Activated CD4-positive, alpha-beta T cell treated with anti-CD3 and anti-CD28 coated beads, Interleukin-2, amount 50 U/mL, for 16 hours (primary cell): ENCODE results near the gene FGFR2.

Source experiments
- DNase-seq: peaks from one replicate; pipeline ENCODE4 v3.0.0-alpha.2; 2020

Gene FGFR2

DNA sequence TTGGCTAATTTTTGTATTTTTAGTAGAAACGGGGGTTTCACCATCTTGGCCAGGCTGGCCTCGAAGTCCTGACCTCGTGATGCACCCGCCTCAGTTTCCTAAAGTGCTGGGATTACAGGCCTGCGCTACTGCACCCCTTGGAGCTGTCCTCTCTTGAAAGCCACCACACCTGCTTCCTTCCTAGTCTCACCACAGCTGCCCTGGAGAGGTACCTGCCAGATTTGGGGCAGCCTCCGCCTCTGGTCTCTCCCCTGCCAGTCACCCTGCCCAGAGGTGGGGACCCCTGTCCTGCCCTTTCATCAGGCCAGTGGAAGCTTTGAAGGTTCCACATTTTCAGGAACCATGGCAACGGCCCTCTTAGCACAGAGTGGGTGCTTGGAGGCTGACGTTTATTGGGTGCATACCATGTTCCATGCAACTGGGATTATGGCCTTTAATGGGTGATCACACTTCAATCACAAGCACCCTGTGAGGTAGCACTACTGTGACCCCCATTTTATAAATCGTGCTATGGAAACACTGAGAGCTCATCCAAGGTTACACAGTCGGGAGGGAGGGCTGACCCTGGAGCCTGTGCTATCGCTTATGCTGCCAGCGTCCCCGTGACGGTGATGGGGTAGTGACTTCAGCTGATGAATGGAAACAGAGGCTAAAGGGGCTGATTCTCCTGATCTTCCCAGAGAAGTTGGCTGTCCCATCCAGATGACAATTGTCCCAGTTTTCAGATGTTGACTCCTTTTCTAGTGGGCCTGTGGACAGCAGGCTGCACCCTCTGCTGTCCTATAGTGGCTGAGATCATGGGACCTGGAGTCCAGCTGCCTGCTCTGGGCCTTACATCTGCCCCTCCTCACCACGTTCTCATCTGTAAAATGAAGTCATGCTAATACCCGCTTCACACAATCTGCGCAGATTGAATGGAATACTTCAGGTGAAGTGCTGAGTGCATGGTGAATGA is 11.5 kb upstream of the FGFR2 start:
- DNase-seq = no peak

DNA sequence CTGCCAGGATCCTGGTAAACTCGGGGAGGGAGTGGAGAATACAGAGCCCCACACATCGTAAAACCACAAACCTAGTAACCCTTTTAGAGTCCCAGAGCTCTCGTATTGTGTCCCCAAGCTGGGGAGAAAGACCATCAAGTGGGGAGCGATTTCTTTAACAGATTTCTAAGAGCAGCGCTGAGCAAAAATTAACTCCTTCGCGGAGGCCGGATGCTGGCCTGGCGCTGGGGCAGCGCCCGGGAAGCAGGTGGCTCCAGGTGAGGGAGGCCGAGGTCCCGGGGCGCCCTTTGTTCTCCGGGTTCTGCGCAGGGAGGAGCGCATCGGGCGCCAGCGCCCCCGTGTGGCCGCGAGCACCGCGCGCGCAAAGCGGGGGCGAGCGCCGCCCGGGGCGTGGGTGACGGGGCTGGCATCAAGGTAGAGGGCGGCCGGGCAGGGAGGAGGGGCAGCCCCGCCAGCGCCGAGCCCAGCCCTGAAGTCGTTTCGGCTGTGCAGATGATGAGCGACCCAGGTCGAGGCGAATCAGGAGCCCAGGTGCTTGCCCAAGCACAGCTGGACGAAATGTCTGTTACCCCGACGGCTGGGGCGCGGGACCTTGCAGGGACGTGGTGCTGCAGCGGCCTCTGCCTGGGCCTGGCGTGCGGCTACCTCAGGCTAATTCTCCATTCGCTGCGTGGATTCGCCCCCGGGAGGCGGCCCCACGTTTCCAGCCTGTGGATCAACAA is 10.4 kb upstream of the FGFR2 start:
- peak; percentile 37 for DNase-seq

DNA sequence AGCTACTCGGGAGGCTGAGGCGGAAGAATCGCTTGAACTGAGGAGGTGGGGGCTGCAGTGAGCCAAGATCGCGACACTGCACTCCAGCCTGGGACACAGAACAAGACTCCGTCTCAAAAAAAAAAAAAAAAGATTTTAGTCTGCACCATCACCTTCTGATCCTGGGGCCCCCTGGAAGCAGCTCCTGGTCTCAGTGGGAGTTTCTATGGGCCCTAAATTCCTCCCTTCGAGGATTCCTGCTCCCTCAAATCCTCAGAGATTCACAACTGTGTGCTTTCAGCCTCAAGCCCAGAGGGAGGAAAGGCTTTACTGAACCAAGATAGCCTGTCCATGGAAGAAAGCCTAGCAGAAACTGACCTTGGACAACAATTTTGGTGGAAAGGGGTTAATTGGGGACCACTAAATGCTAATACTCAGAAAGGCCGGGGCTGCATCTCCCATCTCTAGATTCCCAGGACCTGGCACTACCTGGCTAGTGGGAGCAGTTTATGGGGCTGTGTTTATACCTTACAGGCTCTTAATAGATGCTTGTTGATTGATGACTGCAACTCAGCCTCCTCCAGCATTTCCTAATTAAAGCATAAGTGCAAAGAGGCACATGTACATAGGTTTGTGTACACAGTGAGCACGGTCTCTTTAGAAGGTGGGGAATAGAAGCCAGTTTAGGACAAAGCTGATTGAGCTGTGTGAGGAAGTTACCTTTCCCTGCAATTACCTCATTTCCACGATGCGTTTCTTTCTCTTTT is 9.2 kb upstream of the FGFR2 start:
- no peak for DNase-seq

DNA sequence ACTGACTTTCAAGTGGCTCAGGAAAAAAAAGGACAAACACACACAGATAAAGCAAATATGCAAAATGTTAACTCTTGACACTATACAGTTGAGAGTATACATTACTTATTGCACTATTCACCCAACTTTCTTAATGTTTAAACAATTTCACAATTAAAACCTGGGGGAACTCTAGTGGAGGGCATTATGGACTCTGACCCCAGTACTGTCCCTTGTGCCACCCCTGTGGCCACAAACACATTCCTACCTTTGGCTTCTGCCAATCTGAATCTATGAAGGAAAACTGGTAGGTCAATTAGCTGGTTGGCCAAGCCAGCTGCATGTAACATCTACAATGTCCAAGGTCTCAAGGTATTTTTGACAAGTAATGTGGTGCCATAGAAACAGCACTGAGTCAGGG is 7.5 kb upstream of the FGFR2 start:
- no peak for DNase-seq

DNA sequence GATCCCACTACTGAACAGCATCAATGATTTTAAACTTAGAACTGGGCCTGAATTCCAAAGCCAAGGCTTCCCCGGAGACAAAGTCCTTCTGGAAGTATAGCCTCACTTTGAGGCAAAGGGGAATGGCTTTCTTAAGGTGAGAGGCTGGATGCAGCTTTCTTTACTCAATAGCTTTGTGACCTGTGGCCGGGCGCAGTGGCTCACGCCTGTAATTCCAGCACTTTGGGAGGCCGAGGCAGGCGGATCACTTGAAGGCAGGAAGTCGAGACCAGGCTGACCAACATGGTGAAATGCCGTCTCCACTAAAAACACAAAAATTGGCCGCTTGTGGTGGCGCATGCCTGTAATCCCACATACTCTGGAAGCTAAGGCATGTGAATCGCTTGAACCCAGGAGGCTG is 3.2 kb upstream of the FGFR2 start:
- DNase-seq = no peak

DNA sequence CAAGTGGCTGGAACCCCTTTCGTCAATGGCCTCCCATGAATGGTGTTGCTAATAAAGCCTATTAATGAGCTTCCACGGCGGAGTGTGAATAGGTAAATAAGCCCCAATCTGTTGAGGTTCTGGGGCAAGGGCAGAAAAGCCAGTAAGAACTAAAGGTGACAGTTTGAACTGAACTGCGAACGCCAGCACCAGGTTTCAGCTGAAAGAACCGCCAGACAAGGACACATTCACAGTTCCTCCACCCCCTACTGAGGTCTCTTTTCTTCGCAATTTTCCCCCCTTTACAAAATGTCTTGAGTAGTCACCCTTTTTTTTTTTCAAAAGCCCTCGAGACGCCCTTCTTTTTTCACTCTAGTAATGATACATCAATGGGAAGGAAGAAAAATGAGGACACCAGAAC is 2.4 kb upstream of the FGFR2 start:
- no peak for DNase-seq

DNA sequence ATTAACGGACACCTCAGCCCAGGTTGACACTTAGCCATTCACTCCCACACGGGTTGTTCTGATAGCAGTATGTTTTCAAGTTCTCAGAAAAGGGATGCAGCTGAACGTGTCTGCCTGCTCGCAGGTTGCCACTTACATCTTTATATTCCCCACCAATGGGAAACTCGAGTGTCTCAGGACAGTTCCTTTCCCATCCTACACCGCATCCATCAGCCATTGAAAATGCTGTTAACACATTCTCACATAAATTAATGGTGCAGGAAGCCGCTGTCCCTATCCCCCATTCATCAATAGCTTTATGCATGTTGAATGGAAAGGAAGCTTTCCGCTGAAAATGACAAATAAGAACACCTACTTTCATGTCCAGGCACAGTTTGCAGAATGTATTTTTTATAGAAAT is 1.7 kb upstream of the FGFR2 start:
- DNase-seq = no peak

DNA sequence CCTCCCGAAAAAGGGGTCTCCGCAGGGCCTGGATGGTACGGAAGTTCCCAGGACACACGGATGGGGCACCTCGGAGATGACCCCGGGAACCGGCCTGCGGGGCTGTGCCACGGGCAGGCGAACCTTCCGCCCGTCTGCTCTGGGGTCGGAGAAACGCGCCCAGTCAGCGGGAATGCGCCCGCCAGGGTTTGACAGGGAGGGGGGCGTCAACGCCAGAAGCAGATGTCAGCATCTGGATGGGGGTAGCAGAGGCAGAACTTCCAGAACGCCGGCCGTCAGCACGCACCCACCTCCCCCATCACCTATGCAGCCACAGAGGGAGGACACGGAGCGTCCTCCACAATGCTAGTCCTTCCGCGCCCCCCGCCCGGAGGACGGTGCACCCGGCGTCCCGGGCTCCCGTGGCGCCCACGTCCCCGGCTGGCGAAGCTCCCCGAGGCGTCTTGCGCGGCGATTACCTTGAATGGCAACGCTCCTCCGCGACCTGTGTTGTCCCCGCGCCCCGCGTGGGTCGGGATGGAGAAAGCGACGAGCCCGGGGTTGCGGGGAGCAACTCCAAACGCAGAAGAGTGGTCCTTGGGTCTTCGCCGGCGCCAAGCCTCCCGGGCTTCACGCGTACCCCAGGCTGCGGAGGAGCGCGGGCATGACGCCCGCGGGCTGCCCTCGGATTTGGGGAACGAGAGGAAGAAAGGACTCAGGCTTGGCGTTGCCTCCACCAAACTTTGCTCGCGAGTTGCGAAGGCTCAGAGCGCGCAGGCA is 561 bp downstream of the FGFR2 start:
- no peak for DNase-seq

DNA sequence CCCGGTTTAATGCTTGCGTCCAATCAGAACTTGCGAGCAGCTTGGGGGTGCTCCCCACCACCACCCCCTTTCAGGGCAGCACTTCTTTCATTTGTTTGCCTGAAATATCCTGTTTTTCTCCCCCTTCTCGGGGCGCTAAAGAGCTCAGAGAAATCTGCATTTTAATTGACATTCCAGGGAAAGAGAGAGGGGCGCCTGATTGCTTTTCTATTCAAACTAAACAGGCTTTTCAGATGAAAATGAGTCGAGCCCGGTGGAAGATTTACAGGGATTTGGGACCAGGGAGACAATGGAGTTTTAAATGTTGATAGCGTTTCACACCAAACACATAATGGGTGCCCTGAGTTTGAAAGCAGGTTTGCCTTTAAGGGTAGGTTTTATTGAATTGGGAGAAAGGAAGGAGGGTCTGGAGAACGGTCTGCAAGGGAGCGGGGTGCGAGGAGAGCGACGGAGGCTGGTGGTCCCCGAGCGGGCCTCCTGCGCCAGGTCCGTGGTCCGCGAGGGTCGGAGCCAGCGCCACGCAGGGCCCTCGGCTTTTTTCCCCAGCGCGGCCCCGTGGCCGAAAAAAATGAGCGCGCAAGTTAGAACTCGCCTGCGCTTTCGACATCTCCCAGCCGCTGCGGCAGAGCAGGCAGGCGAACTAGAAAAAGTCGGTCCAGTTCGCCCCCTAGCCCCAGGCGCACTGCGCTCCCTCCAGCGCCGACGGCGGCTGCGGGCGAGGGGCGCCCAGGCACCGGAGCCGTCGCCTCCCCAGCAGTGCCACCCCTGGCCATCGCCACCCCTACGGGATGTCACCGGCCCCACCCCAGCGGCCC is 1.3 kb downstream of the FGFR2 start:
- DNase-seq = no peak

DNA sequence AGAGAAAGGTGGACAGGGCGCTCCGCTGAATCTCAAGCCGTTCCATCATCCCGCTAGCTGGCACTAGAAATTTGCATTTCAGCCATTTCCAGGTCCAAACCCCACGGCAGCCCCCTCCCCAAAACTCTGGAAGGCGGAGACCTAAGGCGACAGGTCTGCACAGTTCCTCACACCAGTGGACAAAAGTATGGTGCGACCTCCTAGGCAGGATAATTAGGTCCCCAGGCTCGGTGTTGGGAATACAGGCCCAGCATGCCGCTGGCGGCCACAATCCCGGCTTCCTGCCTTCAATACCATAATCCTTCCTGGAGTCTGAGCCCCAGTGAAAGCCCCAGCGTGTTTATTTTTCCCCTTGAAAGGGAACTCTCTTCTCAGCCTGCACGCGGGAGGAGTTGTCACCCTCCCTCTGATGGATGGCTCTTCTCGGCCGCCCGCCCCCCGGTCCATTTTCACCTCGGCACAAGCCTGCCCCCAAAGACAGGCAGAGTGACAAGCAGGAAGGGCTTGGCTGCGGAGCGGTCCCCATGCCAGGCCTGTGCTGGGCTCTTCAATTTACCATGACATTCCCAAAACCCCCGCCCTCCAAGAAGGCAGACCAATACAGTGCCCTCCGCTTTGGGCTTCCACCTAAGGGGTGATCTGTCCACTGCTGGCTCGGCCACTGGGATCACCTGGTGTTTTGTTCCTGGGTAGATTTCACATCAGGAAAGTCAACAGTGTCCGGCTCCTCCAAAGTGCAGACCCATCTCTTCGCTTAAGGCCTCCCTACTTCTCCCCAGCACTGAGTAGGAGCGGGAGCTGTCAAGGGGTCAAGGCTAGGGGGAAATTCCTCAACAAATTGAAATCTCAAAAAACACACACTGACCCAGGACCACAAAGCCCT is 2.2 kb downstream of the FGFR2 start:
- DNase-seq = no peak

DNA sequence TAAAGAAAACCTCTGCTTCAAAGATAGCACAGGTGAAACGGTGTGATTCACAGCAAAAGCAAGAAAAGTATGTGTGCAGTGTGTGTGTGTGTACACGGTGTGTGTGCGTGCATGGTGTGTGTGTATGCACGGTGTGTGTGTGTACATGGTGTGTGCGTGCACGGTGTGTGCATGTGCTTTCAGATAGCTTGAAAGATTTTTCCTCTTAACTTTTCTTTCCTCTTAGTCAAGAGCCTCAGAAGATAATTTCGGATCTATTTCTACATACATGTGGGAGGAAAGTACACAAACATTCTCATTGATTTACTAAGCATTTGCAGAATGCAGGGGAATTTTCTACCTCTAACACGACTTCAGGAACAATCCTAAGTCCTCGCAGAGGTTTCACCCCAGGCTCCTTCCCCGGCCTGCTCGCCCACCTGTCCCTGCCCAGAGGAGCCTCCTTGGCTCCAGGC is 2.9 kb downstream of the FGFR2 start:
- DNase-seq = no peak

DNA sequence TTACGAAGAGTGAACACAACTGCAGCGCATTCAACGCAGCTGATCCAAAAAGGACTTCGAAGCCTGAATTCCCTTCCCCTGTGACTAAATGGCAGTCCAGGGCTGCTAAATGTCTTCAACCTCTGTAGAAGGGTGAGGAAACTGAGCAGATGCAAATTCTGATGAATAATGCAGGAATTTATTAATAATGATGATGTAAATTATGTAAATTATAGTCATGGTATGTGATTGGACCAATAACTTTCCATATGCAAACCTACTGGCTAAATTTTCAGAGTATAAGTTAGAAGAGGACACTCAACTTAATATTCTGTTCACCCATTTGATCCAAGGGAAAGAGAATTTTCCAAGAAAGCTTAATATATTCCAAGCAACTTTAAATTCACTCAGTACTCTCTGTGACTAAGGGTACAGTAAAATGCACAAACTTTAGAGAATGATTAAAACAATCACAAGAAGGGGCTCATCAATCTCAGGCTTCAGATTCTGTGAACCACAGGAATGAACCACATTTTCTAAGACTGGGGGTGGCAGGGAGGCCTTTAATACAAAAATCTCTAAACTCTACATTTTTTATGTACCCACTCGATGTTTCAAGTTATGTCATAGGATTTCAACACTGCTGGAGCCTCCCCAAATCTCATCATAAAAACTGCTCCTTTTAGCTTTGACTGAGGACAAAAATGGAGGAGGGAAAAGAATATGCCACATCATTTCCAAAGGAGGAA is 3.5 kb downstream of the FGFR2 start:
- no peak for DNase-seq

DNA sequence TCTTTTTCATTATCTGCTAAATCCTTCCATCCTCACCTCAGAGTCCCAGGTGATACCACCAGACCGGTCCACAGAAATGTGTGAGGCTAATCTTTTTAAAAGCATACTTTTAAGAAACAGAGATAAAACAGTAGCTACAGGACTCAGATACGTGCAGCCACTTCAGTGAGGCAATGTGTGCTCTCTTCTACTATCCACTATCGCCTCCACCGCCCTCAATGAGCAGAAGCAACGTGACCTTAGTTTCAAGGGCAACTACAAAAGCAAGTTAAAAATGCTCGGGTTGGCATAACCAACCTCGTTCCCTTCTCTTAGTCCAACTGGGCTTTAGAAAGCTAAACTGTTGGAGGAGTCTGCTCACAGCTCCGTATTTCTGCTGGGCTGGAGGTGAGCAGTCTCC is 4.2 kb downstream of the FGFR2 start:
- no peak for DNase-seq

DNA sequence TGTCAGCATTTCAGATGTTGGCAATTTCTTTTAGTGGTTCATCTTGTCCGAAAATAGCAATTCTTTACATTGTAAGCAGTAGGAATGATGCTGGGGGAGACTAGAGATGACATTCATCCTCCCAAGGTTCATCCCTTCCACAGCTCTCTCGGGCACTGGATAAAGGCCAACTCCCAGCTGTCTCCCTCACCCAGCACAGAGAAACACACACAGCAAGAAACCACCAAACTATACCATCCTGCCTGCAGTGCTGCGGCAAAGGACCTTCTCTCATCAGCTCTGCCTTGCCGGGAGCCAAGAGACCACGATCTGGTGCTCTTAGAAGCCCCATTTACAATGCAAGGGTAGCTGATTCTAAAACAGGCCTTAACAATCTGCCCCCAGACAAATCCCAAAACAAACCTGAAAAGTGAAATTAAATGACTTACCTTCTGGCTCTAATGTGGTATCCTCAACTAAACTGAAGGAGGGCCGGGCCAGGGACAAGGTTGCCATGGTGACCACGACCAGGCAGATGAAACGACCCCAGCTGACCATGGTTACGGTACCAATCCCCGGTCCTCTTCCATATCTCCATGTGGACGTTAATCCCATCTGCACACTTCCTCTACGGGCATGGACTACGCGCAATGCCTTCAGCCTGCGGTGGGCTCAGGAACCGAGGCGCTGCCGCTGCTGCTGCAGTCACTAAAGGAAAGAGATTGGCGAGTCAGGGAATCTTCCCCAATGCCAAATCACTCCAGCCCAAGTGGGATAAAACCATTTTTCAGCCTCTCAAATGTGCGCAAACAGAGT is 4.8 kb downstream of the FGFR2 start:
- DNase-seq = no peak

DNA sequence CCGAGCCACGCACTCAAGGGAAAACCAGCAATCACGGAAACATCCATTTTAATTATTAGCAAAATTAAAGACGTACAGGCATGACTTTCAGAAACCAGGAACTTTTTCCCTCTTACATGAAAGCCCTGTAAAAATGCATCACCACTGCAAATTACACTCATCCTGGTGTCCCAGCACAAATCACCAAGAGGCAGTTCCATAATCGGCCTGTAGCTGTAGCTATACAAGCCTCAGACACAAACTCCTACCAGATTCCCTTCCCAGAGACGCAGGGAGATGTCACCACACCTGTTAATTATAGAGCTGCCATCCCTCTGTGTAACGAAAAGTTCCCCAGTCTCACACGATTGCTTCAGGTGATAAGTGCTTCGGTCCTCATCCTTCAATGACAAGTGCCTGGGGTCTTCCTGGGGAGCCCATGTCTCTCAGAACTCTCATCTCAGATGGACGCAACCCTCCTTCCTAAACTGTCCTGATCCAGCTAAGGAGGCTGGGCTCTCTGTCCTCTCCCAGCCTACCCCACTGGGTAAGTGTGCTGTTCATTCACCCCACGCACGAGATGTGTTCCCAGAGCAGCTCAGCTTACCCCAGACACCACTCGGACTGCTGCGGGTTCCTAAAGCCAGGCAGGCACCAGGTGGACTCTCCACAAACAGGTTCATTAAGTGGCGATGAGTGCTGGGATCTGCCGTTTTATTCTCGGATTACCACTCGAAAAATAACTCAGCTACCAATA is 5.9 kb downstream of the FGFR2 start:
- DNase-seq = no peak

DNA sequence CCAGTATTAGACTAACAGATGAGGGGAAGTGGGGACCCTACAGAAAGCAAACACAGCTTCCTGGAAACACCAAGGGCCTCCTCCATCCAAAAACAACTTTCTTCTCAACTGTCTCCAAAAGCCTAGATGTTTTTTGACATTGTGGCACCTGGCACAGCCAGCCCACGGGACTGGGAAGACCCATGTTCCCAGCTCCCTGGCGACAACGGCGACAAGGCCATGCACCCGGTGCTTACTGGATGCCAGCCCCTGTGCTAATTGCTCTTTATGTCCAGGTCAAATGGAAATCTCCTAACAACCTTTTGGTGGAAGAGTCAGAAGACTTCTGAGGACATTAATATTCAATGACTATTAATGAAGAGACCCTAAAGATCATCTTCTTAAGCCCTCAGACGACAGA is 7.1 kb downstream of the FGFR2 start:
- DNase-seq = no peak

DNA sequence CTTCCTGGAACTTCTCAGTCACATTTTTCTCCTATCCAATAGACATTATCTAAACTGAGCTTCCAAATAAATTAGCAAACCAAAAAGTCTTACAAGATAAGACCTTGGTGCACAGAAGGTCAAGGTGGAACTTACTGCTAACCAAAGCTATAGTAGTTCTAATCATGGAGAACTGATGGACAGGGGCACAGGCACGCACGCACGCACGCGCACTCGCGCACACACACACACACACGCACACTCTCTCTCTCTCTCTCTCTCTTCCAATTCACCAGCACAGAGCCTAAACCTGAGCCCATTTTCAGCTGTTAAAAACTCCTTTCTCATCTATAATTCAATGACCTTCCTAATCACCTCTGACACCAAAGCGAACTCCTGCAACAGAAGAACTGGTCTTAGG is 7.5 kb downstream of the FGFR2 start:
- DNase-seq = no peak

DNA sequence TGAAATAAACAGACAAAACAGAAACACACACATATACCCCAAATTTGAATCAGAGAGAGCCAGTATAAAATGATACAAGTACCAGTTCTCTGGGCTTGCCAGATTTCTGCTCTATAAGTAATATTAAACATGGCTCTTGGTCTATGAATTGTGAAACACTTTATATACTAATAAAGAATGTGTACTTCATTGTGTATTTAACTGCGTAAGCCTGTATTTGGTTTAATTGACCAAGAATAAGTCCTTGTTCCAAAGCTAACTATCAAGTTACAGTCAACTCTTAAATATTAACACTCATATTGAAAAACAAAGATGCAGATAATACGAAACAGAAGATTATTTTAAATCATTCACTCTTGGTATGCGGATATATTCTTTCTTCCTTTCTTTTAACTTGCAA is 8.7 kb downstream of the FGFR2 start:
- no peak for DNase-seq
